GM12878 (cell line): ENCODE measurements around the gene PTMA. TPM values are rescaled to one million over a fixed set of nuclear protein-coding genes. Genes with fewer than 3 reads are reported as not detected.

Experiments used
- BCL11A ChIP-seq: IDR thresholded peaks from 2 replicates; pipeline ENCODE4 v1.6.1; 2011; ENCODE audit warnings: low read depth, low read length
- BHLHE40 ChIP-seq, 2 experiments: fragments of 450-650 bp in 1 of 2; IDR thresholded peaks; 2 replicates each; pipeline ENCODE4 v1.6.1; 2011 to 2017; ENCODE audit warnings: low read depth in 2 of 2, borderline replicate concordance in 1 of 2, improper control_type of control experiment in 1 of 2, low read length in 1 of 2, mild to moderate bottlenecking in 1 of 2
- CREB1 ChIP-seq: IDR thresholded peaks from 2 replicates; pipeline ENCODE4 v1.6.1; 2012; ENCODE audit warnings: low read depth, mild to moderate bottlenecking, inconsistent platforms
- ESRRA ChIP-seq: IDR thresholded peaks from 2 replicates; pipeline ENCODE4 v1.6.1; 2012; ENCODE audit warnings: mild to moderate bottlenecking, low read length, improper control_type of control experiment
- IKZF1 ChIP-seq: fragments of 450-650 bp; conservative IDR thresholded peaks from 2 replicates; pipeline ENCODE4 v1.6.1; 2017; ENCODE audit warnings: antibody characterized with exemption, mild to moderate bottlenecking
- IKZF2 ChIP-seq, 2 experiments: fragments of 450-650 bp; IDR thresholded peaks; 2 replicates each; pipeline ENCODE4 v1.6.1; 2017; ENCODE audit warnings: mild to moderate bottlenecking in 2 of 2, moderate library complexity in 2 of 2
- JUNB ChIP-seq: IDR thresholded peaks from 2 replicates; pipeline ENCODE4 v1.6.1; 2016; ENCODE audit warnings: antibody characterized with exemption, mild to moderate bottlenecking
- MEF2A ChIP-seq: IDR thresholded peaks from 2 replicates; pipeline ENCODE4 v1.6.1; 2011; ENCODE audit warnings: low read depth, mild to moderate bottlenecking, low read length, moderate library complexity; ENCODE audit not compliant: insufficient read depth
- MYB ChIP-seq: fragments of 150-350 bp; IDR thresholded peaks from 2 replicates; pipeline ENCODE4 v1.6.1; 2014; ENCODE audit warnings: mild to moderate bottlenecking, low read depth, low read length, borderline replicate concordance
- NBN ChIP-seq: fragments of 450-650 bp; IDR thresholded peaks from 2 replicates; pipeline ENCODE4 v1.6.1; 2016
- PRDM15 ChIP-seq: fragments of 450-650 bp; formaldehyde crosslinking; IDR thresholded peaks from 2 replicates; pipeline ENCODE4 v1.4.0; 2020; ENCODE audit warnings: mild to moderate bottlenecking, moderate library complexity
- RAD21 ChIP-seq: IDR thresholded peaks from 2 replicates; pipeline ENCODE4 v1.6.1; 2011; ENCODE audit warnings: mild to moderate bottlenecking, low read depth, low read length, moderate library complexity; ENCODE audit not compliant: insufficient read depth
- SKIL ChIP-seq: fragments of 450-650 bp; IDR thresholded peaks from 2 replicates; pipeline ENCODE4 v1.6.1; 2017; ENCODE audit warnings: mild to moderate bottlenecking, low read depth, inconsistent platforms; ENCODE audit not compliant: poor library complexity, severe bottlenecking
- STAT1 ChIP-seq: fragments of 450-650 bp; conservative IDR thresholded peaks from 2 replicates; pipeline ENCODE4 v1.6.1; 2014; ENCODE audit warnings: antibody characterized with exemption, mild to moderate bottlenecking
- SUPT20H ChIP-seq: IDR thresholded peaks from 2 replicates; pipeline ENCODE4 v1.6.1; 2011; ENCODE audit warnings: low read depth, mild to moderate bottlenecking, low read length, moderate library complexity, borderline replicate concordance; ENCODE audit not compliant: control insufficient read depth
- TARDBP ChIP-seq: IDR thresholded peaks from 2 replicates; pipeline ENCODE4 v1.6.1; 2016; ENCODE audit warnings: borderline replicate concordance
- ZNF384 ChIP-seq: IDR thresholded peaks from 2 replicates; pipeline ENCODE4 v1.6.1; 2012; ENCODE audit warnings: low read depth, mild to moderate bottlenecking, low read length, improper control_type of control experiment, borderline replicate concordance
- polyA plus RNA-seq, 11 experiments: library from polyadenylated mRNA; depleted of rRNA in 4 of 11; unstranded in 6 of 11; stranded (reverse) in 5 of 11; fragments of >200 nt; fragmentation: Nextera tagmentation in 4 of 11; fragmentation: Illumina TruSeq in 1 of 11; extraction: Ambion mirVana in 4 of 11; extraction: Trizol in 1 of 11; gene quantifications; 1 replicate in 1 of 11; 2 replicates in 10 of 11; pipeline versions ENCODE4 v1.2.1 to v1.2.3, GENCODE V29; 2011 to 2016; ENCODE audit warnings: inconsistent platforms in 2 of 11, missing spikeins in 2 of 11, low read depth in 1 of 11
- total RNA-seq, 4 experiments: library from RNA; depleted of rRNA in 3 of 4; stranded (reverse); fragments of >200 nt in 3 of 4; fragmentation: Illumina TruSeq in 1 of 4; extraction: Trizol in 1 of 4; gene quantifications; 2 replicates each; pipeline versions ENCODE4 v1.2.1 to v1.2.3, GENCODE V29; 2013 to 2021
- TF ChIP-seq, protein P1 (sequence below): fragments of 450-650 bp; IDR thresholded peaks from 2 replicates; pipeline ENCODE4 v1.6.1; 2017; ENCODE audit warnings: mild to moderate bottlenecking, moderate library complexity

The PTMA gene
- total and polyA plus RNA-seq, 10 of the 15 experiments (the other 5 are each of a cell fraction or from before 2014, with no cell fraction given): 1,144 to 5,018 (median 3,464) TPM

DNA sequence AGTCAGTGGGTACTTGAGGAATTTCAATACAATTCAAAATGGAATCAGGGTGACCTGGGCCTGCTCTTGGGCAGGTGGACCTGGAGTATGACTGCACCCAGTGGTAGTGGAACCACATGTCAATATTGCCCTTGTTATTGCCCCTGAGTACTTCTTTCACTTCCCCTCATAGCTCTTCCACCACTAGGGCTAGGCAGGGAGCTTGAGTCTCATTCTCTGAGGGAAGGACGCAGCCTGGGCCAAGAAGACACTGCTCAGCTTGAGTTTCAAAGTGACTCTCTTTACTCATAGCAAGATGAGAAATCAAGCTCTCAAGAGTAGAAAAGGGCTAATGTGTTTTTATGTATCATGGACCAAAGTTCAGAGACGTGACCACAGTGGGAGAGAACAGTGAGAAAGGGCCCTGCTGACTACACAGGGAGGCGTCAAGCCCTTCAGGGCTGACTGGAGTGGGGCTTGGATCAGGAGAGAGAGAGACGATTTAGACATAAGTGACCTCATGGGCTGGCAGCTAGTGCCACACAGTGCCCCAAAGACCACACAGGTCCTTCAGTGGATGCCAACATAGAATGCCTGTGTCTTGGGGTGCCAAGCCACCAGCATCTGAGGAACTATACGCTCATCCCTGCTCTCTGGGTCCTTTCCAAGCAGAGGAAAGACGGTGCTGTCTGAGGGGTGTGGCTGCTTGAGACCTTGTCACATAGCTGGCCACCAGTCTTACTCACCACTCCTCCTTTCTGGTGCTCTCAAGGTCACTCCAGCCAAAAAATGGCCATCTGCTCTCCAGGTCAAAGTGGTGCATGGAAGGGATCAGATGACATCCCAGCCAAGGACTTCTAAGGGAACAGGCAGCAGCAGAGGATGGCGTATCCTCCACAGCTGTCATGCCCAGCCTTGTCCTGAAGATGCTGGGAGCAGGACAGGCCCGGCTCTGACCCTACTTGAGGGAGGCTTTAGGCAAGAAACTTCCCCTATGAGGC is 13.0 kb downstream of the PTMA start (continued):
- no peak for TF ChIP-seq PRDM15
- TF ChIP-seq IKZF1: peak; percentile 56
- TF ChIP-seq ESRRA: no peak
- TF ChIP-seq JUNB: peak; percentile 47; the same call in 1 of the 2 replicates
- no peak for TF ChIP-seq STAT1
- peak; percentile 74; the same call in 1 of the 2 replicates for TF ChIP-seq NBN
- no peak for TF ChIP-seq ZNF384
- no peak for TF ChIP-seq TARDBP
- TF ChIP-seq, protein P1, sequence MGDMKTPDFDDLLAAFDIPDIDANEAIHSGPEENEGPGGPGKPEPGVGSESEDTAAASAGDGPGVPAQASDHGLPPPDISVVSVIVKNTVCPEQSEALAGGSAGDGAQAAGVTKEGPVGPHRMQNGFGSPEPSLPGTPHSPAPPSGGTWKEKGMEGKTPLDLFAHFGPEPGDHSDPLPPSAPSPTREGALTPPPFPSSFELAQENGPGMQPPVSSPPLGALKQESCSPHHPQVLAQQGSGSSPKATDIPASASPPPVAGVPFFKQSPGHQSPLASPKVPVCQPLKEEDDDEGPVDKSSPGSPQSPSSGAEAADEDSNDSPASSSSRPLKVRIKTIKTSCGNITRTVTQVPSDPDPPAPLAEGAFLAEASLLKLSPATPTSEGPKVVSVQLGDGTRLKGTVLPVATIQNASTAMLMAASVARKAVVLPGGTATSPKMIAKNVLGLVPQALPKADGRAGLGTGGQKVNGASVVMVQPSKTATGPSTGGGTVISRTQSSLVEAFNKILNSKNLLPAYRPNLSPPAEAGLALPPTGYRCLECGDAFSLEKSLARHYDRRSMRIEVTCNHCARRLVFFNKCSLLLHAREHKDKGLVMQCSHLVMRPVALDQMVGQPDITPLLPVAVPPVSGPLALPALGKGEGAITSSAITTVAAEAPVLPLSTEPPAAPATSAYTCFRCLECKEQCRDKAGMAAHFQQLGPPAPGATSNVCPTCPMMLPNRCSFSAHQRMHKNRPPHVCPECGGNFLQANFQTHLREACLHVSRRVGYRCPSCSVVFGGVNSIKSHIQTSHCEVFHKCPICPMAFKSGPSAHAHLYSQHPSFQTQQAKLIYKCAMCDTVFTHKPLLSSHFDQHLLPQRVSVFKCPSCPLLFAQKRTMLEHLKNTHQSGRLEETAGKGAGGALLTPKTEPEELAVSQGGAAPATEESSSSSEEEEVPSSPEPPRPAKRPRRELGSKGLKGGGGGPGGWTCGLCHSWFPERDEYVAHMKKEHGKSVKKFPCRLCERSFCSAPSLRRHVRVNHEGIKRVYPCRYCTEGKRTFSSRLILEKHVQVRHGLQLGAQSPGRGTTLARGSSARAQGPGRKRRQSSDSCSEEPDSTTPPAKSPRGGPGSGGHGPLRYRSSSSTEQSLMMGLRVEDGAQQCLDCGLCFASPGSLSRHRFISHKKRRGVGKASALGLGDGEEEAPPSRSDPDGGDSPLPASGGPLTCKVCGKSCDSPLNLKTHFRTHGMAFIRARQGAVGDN: peak; percentile 85
- TF ChIP-seq CREB1: no peak
- TF ChIP-seq SUPT20H: no peak
- peak; percentile 58 to 71; a peak in 3 of 4 replicates for TF ChIP-seq IKZF2 (IDR thresholded peaks at IDR 0.05)
- 0 out of 2 replicates have a peak, but pooled peaks have one; percentile 25 for TF ChIP-seq MEF2A
- TF ChIP-seq BHLHE40 (IDR thresholded peaks at IDR 0.05; ENCODE audit: borderline replicate concordance in 1 of 2, low read depth in 2 of 2, low read length in 1 of 2): peak in 1 of 2 experiments; percentile 19; a peak in 1 of 4 replicates
- peak; percentile 23; the same call in 1 of the 2 replicates for TF ChIP-seq BCL11A
- TF ChIP-seq SKIL: peak; percentile 60
- TF ChIP-seq RAD21: 0 out of 2 replicates have a peak, but pooled peaks have one; percentile 42
- TF ChIP-seq MYB: no peak
